ENCODE data around the gene SPRYD4.

DNA sequence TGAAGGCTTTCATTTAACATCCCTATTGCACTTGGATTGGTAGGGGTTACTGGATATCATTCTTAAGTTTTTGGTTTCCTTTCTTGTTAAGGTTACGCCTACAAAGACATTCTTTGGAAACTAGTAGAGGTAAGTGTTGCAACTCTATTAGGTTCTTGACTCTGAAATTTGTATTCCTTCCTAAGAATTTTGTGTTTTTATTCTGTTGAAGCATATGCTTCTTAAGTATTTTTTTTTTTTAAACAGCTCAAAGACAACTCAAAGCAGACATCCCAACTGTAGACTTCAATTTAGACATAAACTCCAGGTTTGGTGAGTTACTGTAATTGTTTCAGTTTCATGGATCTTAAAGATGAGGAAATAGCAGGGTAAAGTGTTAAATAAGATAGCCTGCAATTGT, 52.1 kb downstream of the SPRYD4 start:
- TF ChIP-seq ZNF292 (tag by site-specific recombination; IDR thresholded peaks at IDR 0.05; ENCODE audit: borderline replicate concordance, low read depth) (no peak), ZNF302 (tag by site-specific recombination; IDR thresholded peaks at IDR 0.05; ENCODE audit: low read depth) (no peak), SP2 (tag by site-specific recombination; IDR thresholded peaks at IDR 0.05) (no peak), ZNF311 (tag by site-specific recombination; IDR thresholded peaks at IDR 0.05; ENCODE audit: borderline replicate concordance) (no peak), ZNF529 (tag by site-specific recombination; IDR thresholded peaks at IDR 0.05; ENCODE audit: insufficient replicate concordance) (no peak), FEZF1 (tag by site-specific recombination; IDR thresholded peaks at IDR 0.05) (no peak), ZNF555 (tag by site-specific recombination; conservative IDR thresholded peaks at IDR 0.05) (no peak)
- TF ChIP-seq, protein P1, sequence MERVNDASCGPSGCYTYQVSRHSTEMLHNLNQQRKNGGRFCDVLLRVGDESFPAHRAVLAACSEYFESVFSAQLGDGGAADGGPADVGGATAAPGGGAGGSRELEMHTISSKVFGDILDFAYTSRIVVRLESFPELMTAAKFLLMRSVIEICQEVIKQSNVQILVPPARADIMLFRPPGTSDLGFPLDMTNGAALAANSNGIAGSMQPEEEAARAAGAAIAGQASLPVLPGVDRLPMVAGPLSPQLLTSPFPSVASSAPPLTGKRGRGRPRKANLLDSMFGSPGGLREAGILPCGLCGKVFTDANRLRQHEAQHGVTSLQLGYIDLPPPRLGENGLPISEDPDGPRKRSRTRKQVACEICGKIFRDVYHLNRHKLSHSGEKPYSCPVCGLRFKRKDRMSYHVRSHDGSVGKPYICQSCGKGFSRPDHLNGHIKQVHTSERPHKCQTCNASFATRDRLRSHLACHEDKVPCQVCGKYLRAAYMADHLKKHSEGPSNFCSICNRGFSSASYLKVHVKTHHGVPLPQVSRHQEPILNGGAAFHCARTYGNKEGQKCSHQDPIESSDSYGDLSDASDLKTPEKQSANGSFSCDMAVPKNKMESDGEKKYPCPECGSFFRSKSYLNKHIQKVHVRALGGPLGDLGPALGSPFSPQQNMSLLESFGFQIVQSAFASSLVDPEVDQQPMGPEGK (tag by site-specific recombination; IDR thresholded peaks at IDR 0.05): no peak

All from HEK293 (cell line).